ENCODE results near the gene PAK1.

PAK1 gene

GRCh38 chr11:77449060-77449521, 24.8 kb downstream of the PAK1 start:
- TF ChIP-seq CTCF (IDR thresholded peaks at IDR 0.05; ENCODE audit: low read depth, low read length), result no peak
- DNase-seq, result no peak
- H3K27me3 ChIP-seq, result no peaks in the 10 kb centered on the region
- no peaks in the 10 kb centered on the region for H3K9me3 ChIP-seq
- no peak overlapping the region for H3K4me3 ChIP-seq (ENCODE audit: low read depth, low read length)
- H3K4me1 ChIP-seq, result no peaks in the 10 kb centered on the region
- H3K36me3 ChIP-seq, result no peaks in the 10 kb centered on the region

- no peak for DNase-seq
- no peaks in the 10 kb centered on the region for H3K27me3 ChIP-seq
- H3K4me3 ChIP-seq (ENCODE audit: low read depth, low read length), result no peak overlapping the region
- H3K4me1 ChIP-seq, result no peaks in the 10 kb centered on the region
- TF ChIP-seq CTCF (IDR thresholded peaks at IDR 0.05; ENCODE audit: low read depth, low read length), result no peak
- H3K36me3 ChIP-seq, result no peaks in the 10 kb centered on the region
- no peaks in the 10 kb centered on the region for H3K9me3 ChIP-seq
Observed at GRCh38 chr11:77448269-77448668, 25.6 kb downstream of the PAK1 start.

GRCh38 chr11:77446911-77447629, 26.8 kb downstream of the PAK1 start:
- no peaks in the 10 kb centered on the region for H3K9me3 ChIP-seq
- no peak for DNase-seq
- H3K4me1 ChIP-seq, result no peaks in the 10 kb centered on the region

GRCh38 chr11:77444261-77444660, 29.6 kb downstream of the PAK1 start:
- DNase-seq, result no peak
- H3K36me3 ChIP-seq, result no peaks in the 10 kb centered on the region
- no peaks in the 10 kb centered on the region for H3K27me3 ChIP-seq
- no peak overlapping the region for H3K4me3 ChIP-seq (ENCODE audit: low read depth, low read length)
- TF ChIP-seq CTCF (IDR thresholded peaks at IDR 0.05; ENCODE audit: low read depth, low read length), result no peak
- no peaks in the 10 kb centered on the region for H3K9me3 ChIP-seq
- H3K4me1 ChIP-seq, result no peaks in the 10 kb centered on the region

More at GRCh38 chr11:77446911-77447629, 26.8 kb downstream of the PAK1 start:
- H3K4me3 ChIP-seq (ENCODE audit: low read depth, low read length), result no peak overlapping the region
- no peaks in the 10 kb centered on the region for H3K27me3 ChIP-seq
- H3K36me3 ChIP-seq, result no peaks in the 10 kb centered on the region
- no peak for TF ChIP-seq CTCF (IDR thresholded peaks at IDR 0.05; ENCODE audit: low read depth, low read length)

- H3K4me1 ChIP-seq, result no peaks in the 10 kb centered on the region
- no peak for DNase-seq
- H3K27me3 ChIP-seq, result no peaks in the 10 kb centered on the region
- H3K9me3 ChIP-seq, result no peaks in the 10 kb centered on the region
- no peak overlapping the region for H3K4me3 ChIP-seq (ENCODE audit: low read depth, low read length)
- no peaks in the 10 kb centered on the region for H3K36me3 ChIP-seq
- no peak for TF ChIP-seq CTCF (IDR thresholded peaks at IDR 0.05; ENCODE audit: low read depth, low read length)
Observed at GRCh38 chr11:77442394-77443053, 31.4 kb downstream of the PAK1 start.

- Histone ChIP-seq H3K9me3 (no peaks in the 10 kb centered on the region), H3K36me3 (no peaks in the 10 kb centered on the region), H3K4me1 (no peaks in the 10 kb centered on the region; the same call in 1 of the 2 replicates), H3K27me3 (no peaks in the 10 kb centered on the region), H3K4me3 (ENCODE audit: low read depth, low read length) (no peak overlapping the region)
- DNase-seq, result no peak
- no peak for TF ChIP-seq CTCF (IDR thresholded peaks at IDR 0.05; ENCODE audit: low read depth, low read length)
Observed at GRCh38 chr11:77441426-77441825, 32.5 kb downstream of the PAK1 start.

Data from BE2C (cell line).